Thyroid gland (tissue), 4 donors: ENCODE data around the gene RCAN2. TPM values are rescaled to one million over a fixed set of nuclear protein-coding genes. Genes with fewer than 3 reads are reported as not detected.

Experiments
- DNase-seq, 2 donors: peaks; one replicate each; pipeline ENCODE4 v3.0.0-alpha.2; 2019
- H3K27ac ChIP-seq, 3 donors: fragments of 200-600 bp; sonication (generic); 1 replicate in 2 of 3; 2 replicates in 1 of 3; pipeline ENCODE4 v1.5.1; 2016 to 2019; ENCODE audit warnings: mild to moderate bottlenecking in 1 of 3, moderate library complexity in 1 of 3
- H3K27me3 ChIP-seq: fragments of 200-600 bp; sonication (generic); one replicate; pipeline ENCODE4 v1.5.1; 2019
- H3K36me3 ChIP-seq, 2 donors: fragments of 200-600 bp; sonication (generic); one replicate each; pipeline ENCODE4 v1.5.1; 2016 to 2019
- H3K4me1 ChIP-seq, 2 donors: fragments of 200-600 bp; sonication (generic); one replicate each; pipeline ENCODE4 v1.5.1; 2017 to 2019
- H3K4me3 ChIP-seq, 3 donors: fragments of 200-600 bp; sonication (generic); replicated peaks in 1 of 3; 1 replicate in 2 of 3; 2 replicates in 1 of 3; pipeline ENCODE4 v1.5.1; 2016; ENCODE audit warnings: mild to moderate bottlenecking in 1 of 3
- H3K9me3 ChIP-seq: fragments of 200-600 bp; sonication (generic); one replicate; pipeline ENCODE4 v1.5.1; 2017
- CTCF ChIP-seq, 6 experiments: fragments of 200-600 bp in 3 of 6; fragments of 450-650 bp in 3 of 6; sonication (generic) in 3 of 6; IDR thresholded peaks; one replicate each; pipeline ENCODE4 v1.5.1; 2016 to 2019; ENCODE audit warnings: antibody characterized with exemption in 6 of 6, mild to moderate bottlenecking in 2 of 6, inconsistent platforms in 1 of 6, moderate library complexity in 1 of 6
- POLR2A ChIP-seq, 2 donors: fragments of 450-650 bp; IDR thresholded peaks; one replicate each; pipeline ENCODE4 v1.6.1; 2017; ENCODE audit warnings: antibody characterized with exemption in 2 of 2, mild to moderate bottlenecking in 2 of 2, moderate library complexity in 1 of 2
- WGBS, 2 donors: methylation state at CpG; one replicate each; pipeline ENCODE4 v1.1.5; 2017; 5-methylcytosine and 5-hydroxymethylcytosine counted together
- intact Hi-C: fragments of 100-400 bp; cut with DNase I; formaldehyde crosslinking; loops from one replicate; pipeline ENCODE4 v1.15.1; 2023
- total RNA-seq, 4 donors: library from RNA; depleted of rRNA; stranded (reverse); fragments of >200 nt; gene quantifications; one replicate each; pipeline ENCODE4 v1.2.3, GENCODE V29; 2016

Gene RCAN2
- total RNA-seq, 4 donors from 2014 or later = 14.0 to 33.2 (median 23.3) TPM

GRCh38 chr6:46248143-46248542 is 243.1 kb downstream of the RCAN2 start:
- WGBS, 2 donors = 96 to 98% methylated on average over 2 of the region's 2 CpGs
- H3K4me1 ChIP-seq = no peaks in the 10 kb centered on the region
- intact Hi-C loops = no loop called here

GRCh38 chr6:46246727-46247126 is 244.5 kb downstream of the RCAN2 start:
- 92 to 93% methylated on average over 8 of the region's 8 CpGs for WGBS, 2 donors
- TF ChIP-seq CTCF (IDR thresholded peaks at IDR 0.05) (no peak), POLR2A (IDR thresholded peaks at IDR 0.05) (no peak)
- Histone ChIP-seq H3K4me3 (no peak overlapping the region), H3K27ac (no peak overlapping the region), H3K4me1 (no peaks in the 10 kb centered on the region), H3K9me3 (no peaks in the 10 kb centered on the region), H3K36me3 (no peaks in the 10 kb centered on the region), H3K27me3 (no peaks in the 10 kb centered on the region)
- no peak for DNase-seq
- intact Hi-C loops = no loop called here

More at GRCh38 chr6:46248143-46248542, 243.1 kb downstream of the RCAN2 start:
- Histone ChIP-seq H3K4me3 (no peak overlapping the region), H3K9me3 (no peaks in the 10 kb centered on the region), H3K27me3 (no peaks in the 10 kb centered on the region), H3K36me3 (no peaks in the 10 kb centered on the region), H3K27ac (no peak overlapping the region)
- no peak for DNase-seq
- no peak for TF ChIP-seq POLR2A (IDR thresholded peaks at IDR 0.05)
- TF ChIP-seq CTCF (IDR thresholded peaks at IDR 0.05) = no peak

GRCh38 chr6:46246081-46246480 is 245.2 kb downstream of the RCAN2 start:
- TF ChIP-seq POLR2A (IDR thresholded peaks at IDR 0.05) (no peak), CTCF (IDR thresholded peaks at IDR 0.05) (no peak)
- WGBS, 2 donors = 95 to 98% methylated on average over 1 of the region's 1 CpG

GRCh38 chr6:46244670-46245069 is 246.6 kb downstream of the RCAN2 start:
- TF ChIP-seq CTCF (IDR thresholded peaks at IDR 0.05) (no peak), POLR2A (IDR thresholded peaks at IDR 0.05) (no peak)
- no peak for DNase-seq
- peaks cover 0 to 9% of the 10 kb centered on the region in 2 donors for H3K4me1 ChIP-seq
- H3K9me3 ChIP-seq = no peaks in the 10 kb centered on the region
- no peak overlapping the region for H3K4me3 ChIP-seq
- 94 to 95% methylated on average over 1 of the region's 1 CpG for WGBS, 2 donors
- intact Hi-C loops = no loop called here
- no peak overlapping the region for H3K27ac ChIP-seq
- no peaks in the 10 kb centered on the region for H3K27me3 ChIP-seq
- no peaks in the 10 kb centered on the region for H3K36me3 ChIP-seq

More at GRCh38 chr6:46246081-46246480, 245.2 kb downstream of the RCAN2 start:
- Histone ChIP-seq H3K27me3 (no peaks in the 10 kb centered on the region), H3K4me3 (no peak overlapping the region), H3K36me3 (no peaks in the 10 kb centered on the region), H3K4me1 (peaks cover 0 to 2% of the 10 kb centered on the region in 2 donors), H3K27ac (no peak overlapping the region), H3K9me3 (no peaks in the 10 kb centered on the region)
- intact Hi-C loops = no loop called here
- DNase-seq = no peak

- 79 to 86% methylated on average over 5 of the region's 5 CpGs for WGBS, 2 donors
These were observed 247.5 kb downstream of the RCAN2 start for GRCh38 chr6:46243754-46244153.

More at GRCh38 chr6:46243754-46244153, 247.5 kb downstream of the RCAN2 start:
- intact Hi-C loops = no loop called here
- TF ChIP-seq POLR2A (IDR thresholded peaks at IDR 0.05) (no peak), CTCF (IDR thresholded peaks at IDR 0.05) (no peak)
- H3K9me3 ChIP-seq = no peaks in the 10 kb centered on the region
- no peak for DNase-seq
- no peak overlapping the region for H3K27ac ChIP-seq
- H3K4me1 ChIP-seq = peaks cover 0 to 9% of the 10 kb centered on the region in 2 donors
- H3K4me3 ChIP-seq = no peak overlapping the region
- no peaks in the 10 kb centered on the region for H3K27me3 ChIP-seq
- H3K36me3 ChIP-seq = no peaks in the 10 kb centered on the region
